Stimulated activated CD4-positive, alpha-beta T cell treated with anti-CD3 and anti-CD28 coated beads, Interleukin-1b, Interleukin-23, amount 100 ng/mL, for 4 hours (primary cell): Measurements from ENCODE around the gene MOSPD3.

Experiments
- DNase-seq, 2 donors: peaks; one replicate each; pipeline ENCODE4 v3.0.0-alpha.2; 2020; ENCODE audit warnings: low read depth in 2 of 2

Gene MOSPD3

DNA sequence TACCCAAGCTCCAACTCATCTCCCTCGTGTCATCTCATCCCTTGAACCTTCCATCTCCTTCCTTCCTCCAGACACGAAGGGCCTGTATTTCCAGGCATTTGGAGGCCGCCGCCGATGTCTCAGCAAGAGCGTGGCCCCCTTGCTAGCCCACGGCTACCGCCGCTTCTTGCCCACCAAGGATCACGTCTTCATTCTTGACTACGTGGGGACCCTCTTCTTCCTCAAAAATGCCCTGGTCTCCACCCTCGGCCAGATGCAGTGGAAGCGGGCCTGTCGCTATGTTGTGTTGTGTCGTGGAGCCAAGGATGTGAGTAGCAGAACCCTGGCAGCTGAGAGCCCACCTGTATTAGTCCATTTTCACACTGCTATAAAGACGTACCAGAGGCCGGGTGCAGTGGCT lies 20.7 kb upstream of the MOSPD3 start:
- DNase-seq: no peak

DNA sequence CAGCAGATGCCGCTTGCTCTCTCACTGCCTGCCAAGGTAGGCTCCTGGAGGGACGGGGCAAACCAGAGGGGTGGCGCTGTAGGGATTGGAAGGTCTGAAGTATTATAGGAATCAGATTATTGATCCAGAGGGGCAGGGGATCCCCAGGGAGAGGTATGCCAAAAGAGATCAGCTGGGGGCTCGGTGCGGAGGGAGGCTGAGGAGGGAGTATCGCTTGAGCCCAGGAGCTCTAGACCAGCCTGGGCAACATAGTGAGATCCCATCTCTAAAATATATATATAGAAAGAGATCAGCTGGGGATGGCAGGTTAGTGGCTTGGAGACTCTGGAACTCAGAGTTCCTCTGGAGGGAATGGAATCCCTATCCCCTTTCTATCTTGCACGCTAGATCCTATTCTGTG lies 17.2 kb upstream of the MOSPD3 start:
- no peak for DNase-seq

DNA sequence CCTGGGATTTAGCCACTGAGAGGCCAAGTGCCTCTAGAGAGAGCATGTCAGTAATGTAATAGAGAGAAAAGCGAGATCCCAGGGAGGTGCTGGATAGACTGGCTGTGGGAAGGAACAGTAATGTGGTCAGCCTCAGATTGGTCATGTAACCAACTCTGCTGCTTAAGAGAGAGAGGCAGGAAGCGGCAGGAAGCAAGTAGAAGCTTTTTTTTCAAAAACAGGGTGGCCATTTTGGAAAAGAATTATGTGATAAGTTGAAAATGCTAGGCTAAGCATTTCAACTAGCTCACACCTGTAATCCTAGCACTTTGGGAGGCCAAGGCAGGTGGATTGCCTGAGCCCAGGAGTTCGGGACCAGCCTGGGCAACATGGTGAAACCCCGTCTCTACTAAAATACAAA lies 13.9 kb upstream of the MOSPD3 start:
- DNase-seq: no peak

DNA sequence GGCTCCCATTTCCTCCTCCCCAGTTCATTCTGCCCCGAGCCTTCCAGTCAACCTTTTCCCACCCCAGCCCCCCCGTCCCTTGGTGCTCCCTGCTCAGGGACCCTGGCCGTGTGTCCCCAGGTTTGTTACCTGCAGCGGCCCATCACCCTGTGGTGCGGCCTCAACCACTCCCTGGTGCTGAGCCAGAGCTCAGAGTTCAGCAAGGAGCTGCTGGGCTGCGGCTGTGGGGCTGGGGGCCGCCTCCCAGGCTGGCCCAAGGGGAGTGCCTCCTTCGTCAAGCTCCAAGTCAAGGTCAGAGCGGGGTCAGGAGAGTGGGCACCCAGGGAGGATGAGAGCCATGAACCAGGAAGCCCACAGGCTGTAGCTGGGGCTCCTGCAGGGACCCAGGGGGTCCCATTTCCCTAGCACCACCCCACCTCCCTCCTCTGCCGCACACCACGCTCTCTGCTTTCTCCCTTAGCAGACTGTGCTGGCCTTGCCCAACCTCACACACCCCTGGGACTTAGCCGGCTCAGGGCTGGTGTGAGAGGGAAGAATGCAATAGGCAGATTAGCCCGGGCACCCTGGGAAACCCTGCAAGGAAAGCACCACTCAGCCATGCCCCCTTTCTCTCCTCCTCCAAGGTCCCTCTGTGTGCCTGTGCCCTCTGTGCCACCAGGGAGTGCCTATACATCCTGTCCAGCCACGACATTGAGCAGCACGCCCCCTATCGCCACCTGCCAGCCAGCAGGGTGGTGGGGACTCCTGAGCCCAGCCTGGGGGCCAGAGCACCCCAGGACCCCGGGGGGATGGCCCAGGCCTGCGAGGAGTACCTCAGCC lies 12.2 kb upstream of the MOSPD3 start:
- DNase-seq: no peak

DNA sequence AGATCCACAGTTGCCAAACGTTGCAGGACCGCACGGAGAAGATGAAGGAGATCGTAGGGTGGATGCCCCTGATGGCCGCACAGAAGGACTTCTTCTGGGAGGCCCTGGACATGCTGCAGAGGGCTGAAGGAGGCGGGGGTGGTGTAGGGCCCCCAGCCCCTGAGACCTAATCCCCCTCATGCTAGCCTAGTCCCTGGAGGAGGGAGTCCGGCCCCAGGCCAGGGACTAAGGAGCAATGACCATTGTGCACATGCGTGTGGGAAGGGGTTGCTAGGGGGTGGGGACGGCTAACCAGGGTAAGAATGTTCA lies 11.7 kb upstream of the MOSPD3 start:
- DNase-seq: no peak

DNA sequence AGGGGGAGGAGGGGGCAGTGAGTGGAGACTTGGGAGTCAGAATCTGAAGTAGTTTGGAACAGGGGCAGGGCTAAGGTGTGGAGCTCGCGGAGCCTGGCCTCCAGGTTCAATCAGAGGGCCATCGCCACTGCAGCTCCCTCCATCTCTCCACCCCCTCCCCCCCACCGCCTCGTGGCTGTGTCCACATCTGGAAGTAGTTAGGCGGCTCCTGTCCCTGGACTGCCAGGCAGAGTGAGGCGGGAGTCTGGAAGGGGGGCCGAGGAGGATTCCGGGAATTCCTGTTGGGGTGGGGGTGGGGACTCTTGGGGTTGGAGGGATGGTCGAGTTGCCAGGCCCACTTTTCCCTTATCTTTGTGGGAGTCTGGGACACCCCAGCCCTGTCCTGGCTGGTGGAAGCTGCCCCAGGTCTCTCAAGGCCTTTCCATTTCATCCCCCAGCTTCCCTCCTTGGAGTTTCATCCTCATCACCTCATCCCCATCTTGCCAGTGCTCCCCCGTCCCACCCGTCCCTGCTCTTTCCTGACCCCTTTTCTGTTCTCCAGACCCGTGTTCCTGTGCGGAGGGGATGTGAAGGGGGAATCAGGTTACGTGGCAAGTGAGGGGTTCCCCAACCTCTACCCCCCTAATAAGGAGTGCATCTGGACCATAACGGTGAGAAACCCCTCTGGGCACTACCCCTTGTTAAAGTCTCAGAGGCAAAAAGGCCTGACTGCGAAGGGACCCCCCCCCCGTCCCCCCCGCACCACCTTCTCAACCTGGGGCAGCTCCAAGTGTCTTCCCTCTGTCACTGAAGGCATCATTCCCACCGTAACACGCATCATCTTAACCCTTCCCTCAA lies 9.2 kb upstream of the MOSPD3 start:
- DNase-seq: no peak

DNA sequence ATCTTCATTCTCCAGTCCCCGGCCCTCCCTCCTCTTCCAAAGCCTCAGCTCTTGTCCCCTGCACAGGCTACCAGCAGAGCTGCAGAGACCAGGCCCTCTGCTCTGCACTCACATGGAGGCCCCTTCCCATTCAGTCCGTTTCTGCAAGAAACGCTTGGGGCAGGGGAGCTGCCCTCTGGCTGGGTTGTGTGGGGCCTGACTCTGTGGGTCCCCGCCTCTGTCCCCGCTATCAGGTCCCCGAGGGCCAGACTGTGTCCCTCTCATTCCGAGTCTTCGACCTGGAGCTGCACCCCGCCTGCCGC lies 8.7 kb upstream of the MOSPD3 start:
- DNase-seq: no peak

DNA sequence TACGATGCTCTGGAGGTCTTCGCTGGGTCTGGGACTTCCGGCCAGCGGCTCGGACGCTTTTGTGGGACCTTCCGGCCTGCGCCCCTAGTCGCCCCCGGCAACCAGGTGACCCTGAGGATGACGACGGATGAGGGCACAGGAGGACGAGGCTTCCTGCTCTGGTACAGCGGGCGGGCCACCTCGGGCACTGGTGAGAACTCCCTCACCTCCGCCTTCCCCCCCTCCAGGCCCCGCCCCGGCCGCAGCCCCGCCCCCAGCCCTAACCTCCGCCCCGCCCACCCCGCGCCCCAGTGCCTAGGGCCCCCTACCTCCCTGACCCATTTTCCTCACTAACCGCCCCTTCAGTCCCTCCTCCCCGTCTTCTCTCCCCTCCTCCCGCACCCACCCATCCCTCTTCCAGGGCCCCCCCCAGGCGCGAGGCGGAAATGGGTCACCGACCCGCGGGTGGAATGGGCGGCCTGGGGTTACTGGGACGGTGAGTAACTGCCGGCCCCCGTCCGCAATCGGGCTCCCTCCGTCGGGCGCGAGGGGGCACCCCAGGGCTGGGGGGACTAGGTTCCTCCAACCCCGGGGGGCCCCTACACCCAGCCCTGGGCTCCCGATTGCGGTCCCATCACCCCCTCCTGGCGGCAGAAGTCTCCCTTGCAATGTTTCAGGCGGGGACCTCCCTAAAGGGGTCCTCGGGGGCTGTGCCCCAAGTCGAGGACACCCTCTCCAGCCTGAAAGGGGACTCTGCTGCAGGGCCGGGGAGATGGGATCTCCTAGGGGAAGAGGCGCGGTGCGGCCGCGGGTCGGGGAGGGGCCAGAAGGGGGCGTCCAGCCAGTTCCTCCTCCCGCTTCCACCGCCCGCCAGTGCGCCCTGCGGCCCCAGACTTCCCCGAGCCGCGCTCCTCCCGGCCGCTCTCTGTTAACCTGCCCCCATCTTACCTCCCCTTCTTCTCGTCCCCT lies 8.0 kb upstream of the MOSPD3 start:
- peak; percentile 54 to 65 for DNase-seq

GRCh38 chr7:100604976-100605911 lies 7.1 kb upstream of the MOSPD3 start:
- DNase-seq: no peak

DNA sequence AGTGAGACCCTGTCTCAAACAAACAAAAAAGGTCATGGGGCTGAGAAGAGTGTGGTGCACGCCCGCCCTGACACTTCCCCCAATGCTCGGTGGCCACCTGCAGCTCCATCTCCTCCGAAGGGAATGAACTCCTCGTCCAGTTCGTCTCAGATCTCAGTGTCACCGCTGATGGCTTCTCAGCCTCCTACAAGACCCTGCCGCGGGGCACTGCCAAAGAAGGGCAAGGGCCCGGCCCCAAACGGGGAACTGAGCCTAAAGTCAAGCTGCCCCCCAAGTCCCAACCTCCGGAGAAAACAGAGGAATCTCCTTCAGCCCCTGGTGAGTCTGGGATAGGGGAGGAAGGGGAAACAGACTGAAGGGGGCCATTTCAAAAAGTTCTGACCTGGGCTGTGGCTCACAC lies 6.0 kb upstream of the MOSPD3 start:
- DNase-seq: no peak

DNA sequence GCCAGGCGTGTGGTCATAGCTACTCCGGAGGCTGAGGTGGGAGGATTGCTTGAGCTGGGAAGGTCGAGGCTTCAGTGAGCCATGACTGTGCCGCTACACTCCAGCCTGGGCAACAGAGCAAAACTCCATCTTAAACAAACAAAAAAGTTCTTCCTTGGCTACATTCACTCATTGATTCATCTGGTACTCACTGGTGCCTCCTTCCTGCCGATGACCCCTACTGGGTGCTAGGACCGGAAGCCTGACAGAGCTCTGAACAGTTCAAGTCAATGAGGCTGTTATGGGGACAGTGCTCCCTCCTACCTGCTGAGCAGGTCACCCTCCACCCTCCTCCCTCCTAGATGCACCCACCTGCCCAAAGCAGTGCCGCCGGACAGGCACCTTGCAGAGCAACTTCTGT lies 5.2 kb upstream of the MOSPD3 start:
- DNase-seq: no peak

- no peak for DNase-seq
Observed at GRCh38 chr7:100609958-100610357, 2.4 kb upstream of the MOSPD3 start.

GRCh38 chr7:100612730-100613390 lies 520 bp downstream of the MOSPD3 start:
- DNase-seq: no peak

GRCh38 chr7:100613412-100614175 lies 1.3 kb downstream of the MOSPD3 start:
- DNase-seq: no peak

DNA sequence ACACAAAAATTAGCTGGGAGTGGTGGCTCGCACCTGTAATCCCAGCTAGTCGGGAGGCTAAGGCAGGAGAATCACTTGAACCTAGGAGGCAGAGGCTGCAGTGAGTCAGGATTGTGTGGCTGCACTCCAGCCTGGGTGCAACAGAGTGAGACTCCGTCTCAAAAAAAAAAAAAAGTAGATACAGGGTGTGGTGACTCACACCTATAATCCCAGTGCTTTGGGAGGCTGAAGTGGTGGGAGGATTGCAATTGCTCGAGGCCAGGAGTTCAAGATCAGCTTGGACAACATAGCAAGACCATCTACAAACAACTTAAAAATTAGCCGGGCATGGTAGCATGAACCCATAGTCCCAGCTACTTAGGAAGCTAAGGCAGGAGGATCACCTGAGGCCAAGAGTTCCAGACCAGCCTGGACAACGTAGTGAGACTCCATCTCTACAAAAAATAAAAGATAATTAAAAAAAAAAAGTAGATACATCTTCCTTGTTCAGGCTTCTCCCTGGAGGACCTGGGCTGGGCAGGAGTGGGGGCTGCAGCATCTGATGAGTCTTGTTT lies 2.0 kb downstream of the MOSPD3 start:
- DNase-seq: no peak

DNA sequence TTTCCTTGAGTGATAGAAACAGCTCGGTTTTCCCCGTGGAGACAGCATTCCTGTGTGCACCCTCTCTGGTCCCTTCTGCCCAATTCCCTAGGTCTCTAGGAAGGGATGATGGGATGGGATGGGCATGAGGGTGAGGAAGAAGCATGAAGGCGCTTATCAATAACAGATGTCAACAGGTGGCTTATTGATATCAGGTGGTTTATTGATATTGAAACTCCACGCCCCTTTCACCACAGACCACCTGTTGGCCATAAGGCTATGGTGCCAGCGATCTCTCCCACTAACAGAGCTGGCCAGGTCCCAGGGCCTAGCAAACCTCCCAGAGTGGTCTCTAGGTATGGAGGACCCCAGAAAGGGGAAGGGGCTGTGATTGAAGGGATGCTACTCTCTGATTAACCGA lies 7.9 kb downstream of the MOSPD3 start:
- no peak for DNase-seq

- DNase-seq: no peak
Observed at GRCh38 chr7:100620804-100621203, 8.5 kb downstream of the MOSPD3 start.

GRCh38 chr7:100621554-100621953 lies 9.2 kb downstream of the MOSPD3 start:
- DNase-seq: no peak

DNA sequence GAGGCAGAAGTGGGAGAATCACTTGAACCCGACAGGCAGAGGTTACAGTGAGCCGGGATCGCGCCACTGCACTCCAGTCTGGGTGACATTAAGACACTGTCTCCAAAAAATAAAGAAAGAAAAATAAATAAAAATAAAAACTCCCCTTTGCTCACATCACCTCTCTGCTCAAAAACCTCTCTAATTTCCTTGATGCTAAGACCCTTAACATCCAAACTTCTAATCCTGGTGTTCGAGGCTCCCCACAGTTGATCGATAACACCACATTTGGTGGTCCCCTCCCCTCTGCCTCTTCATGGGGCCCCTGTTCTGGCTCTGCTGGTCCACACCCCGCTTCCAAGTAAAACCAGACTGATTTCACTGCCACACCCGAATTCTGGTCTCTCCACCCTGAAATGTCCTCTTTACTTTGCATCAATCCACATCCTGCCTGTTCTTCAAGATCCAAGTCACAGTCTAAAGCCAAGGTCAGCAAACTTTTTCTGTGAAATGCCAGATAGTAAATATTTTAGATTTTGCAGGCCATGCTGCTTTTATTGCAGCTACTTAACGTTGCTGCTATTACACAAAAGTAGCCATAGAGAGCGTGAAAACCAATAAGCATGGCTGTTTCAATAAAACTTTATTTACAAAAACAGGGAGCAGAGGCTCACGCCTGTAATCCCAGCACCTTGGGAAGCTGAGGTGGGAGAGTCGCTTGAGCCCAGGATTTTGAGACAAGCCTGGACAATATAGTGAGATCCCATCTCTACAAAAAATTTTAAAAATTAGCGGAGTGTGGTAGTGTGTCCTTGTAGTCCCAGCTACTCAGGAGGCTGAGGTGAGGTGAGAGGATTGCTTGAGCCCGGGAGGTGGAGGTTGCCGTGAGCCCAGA lies 11.8 kb downstream of the MOSPD3 start:
- DNase-seq: no peak
